HG03039 (cell line): Measurements from ENCODE around the gene FMNL1.

Experiments used
- ATAC-seq: cut with Tn5 transposase; IDR thresholded peaks from one replicate; pipeline ENCODE4 v1.9.1; 2021; ENCODE audit warnings: mild to moderate bottlenecking, moderate library complexity; ENCODE audit not compliant: unreplicated experiment

FMNL1 gene

GRCh38 chr17:45277992-45278391 is 56.3 kb downstream of the FMNL1 start:
- no peak for ATAC-seq

- no peak for ATAC-seq
Observed at GRCh38 chr17:45279898-45280297, 58.2 kb downstream of the FMNL1 start.

- no peak for ATAC-seq
Observed at GRCh38 chr17:45282683-45283644, 61.3 kb downstream of the FMNL1 start.

GRCh38 chr17:45283711-45284110 is 62.0 kb downstream of the FMNL1 start:
- ATAC-seq: no peak

- ATAC-seq: no peak
Observed at GRCh38 chr17:45284176-45285140, 62.8 kb downstream of the FMNL1 start.

- ATAC-seq: no peak
Observed at GRCh38 chr17:45286286-45286685, 64.6 kb downstream of the FMNL1 start.

GRCh38 chr17:45287526-45288500 is 66.1 kb downstream of the FMNL1 start:
- ATAC-seq: no peak

GRCh38 chr17:45288825-45289224 is 67.1 kb downstream of the FMNL1 start:
- no peak for ATAC-seq

- no peak for ATAC-seq
Observed at GRCh38 chr17:45289301-45290268, 67.9 kb downstream of the FMNL1 start.

GRCh38 chr17:45290269-45290765 is 68.6 kb downstream of the FMNL1 start:
- ATAC-seq: no peak

- no peak for ATAC-seq
Observed at GRCh38 chr17:45291171-45291805, 69.6 kb downstream of the FMNL1 start.

GRCh38 chr17:45292696-45293412 is 71.2 kb downstream of the FMNL1 start:
- ATAC-seq: no peak

- ATAC-seq: no peak
Observed at GRCh38 chr17:45293413-45294211, 71.9 kb downstream of the FMNL1 start.

GRCh38 chr17:45294506-45294905 is 72.8 kb downstream of the FMNL1 start:
- no peak for ATAC-seq

- ATAC-seq: no peak
Observed at GRCh38 chr17:45296003-45296832, 74.5 kb downstream of the FMNL1 start.

GRCh38 chr17:45296833-45297124 is 75.1 kb downstream of the FMNL1 start:
- no peak for ATAC-seq
